Measurements from ENCODE around the gene APIP. TPM values are rescaled to one million over a fixed set of nuclear protein-coding genes. Genes with fewer than 3 reads are reported as not detected.
"Not testable (repeated sequence)": the region's sequence is repeated elsewhere in the genome, so short reads cannot be mapped to it uniquely, and the experiment has no call there.

The APIP gene
- total RNA-seq, 1 experiment from 2014 or later, result 42.6 TPM

GRCh38 chr11:34916843-34917770 lies 928 bp upstream of the APIP start:
- TSS peak; percentile 70 for BruUV-seq (replicated peaks)
- TF ChIP-seq SIN3A (IDR thresholded peaks at IDR 0.05; ENCODE audit: borderline replicate concordance, insufficient read depth, low read depth, low read length), result no peak
- TF ChIP-seq TCF7L2 (IDR thresholded peaks at IDR 0.05; ENCODE audit: low read depth, low read length), result no peak
- no peak for TF ChIP-seq REST (IDR thresholded peaks at IDR 0.05; ENCODE audit: insufficient read depth in 1 of 2, low read depth in 2 of 2, low read length in 1 of 2)
- TF ChIP-seq CTCF (IDR thresholded peaks at IDR 0.05), result no peak
- no peak for TF ChIP-seq POLR2AphosphoS5 (IDR thresholded peaks at IDR 0.05; ENCODE audit: low read depth, low read length)
- intact Hi-C loops (cut with micrococcal nuclease; ENCODE audit: unreplicated experiment) (no loop called here), in situ Hi-C loops (cut with HindIII; ENCODE audit: low pct_unique_long_range_greater_than_20kb, low sequenced_read_pairs) (no loop called here)
- Histone ChIP-seq H3K4me1 (ENCODE audit: control insufficient read depth, insufficient read depth, low read length) (peaks cover 27% of the 10 kb centered on the region), H3K4me3 (ENCODE audit: low read depth in 2 of 2, low read length in 2 of 2) (peak overlapping the region; percentile 97 to 98), H3K27ac (ENCODE audit: low read length) (peak overlapping the region; percentile 99), H3K27me3 (ENCODE audit: control insufficient read depth, insufficient read depth, low read length) (no peaks in the 10 kb centered on the region), H3K36me3 (ENCODE audit: control insufficient read depth, insufficient read depth, low read length) (peaks cover 13% of the 10 kb centered on the region), H3K9me3 (ENCODE audit: control insufficient read depth, insufficient read depth, low read depth, low read length) (no peaks in the 10 kb centered on the region)
- ATAC-seq (peak; percentile 54), DNase-seq (ENCODE audit: low read depth, low spot score) (no peak)
- CTCF ChIA-PET, result no interaction called here
- POLR2A ChIA-PET, result interaction anchor here (0.5 to 1.0 kb wide), 3 partner anchors 60 to 503 kb away, joined by 3 read pairs; no protein-coding TSS in a partner anchor

GRCh38 chr11:34915136-34916014 lies 804 bp downstream of the APIP start:
- peaks cover 24% of the 10 kb centered on the region for H3K4me1 ChIP-seq (ENCODE audit: control insufficient read depth, insufficient read depth, low read length)
- H3K9me3 ChIP-seq (ENCODE audit: control insufficient read depth, insufficient read depth, low read depth, low read length), result no peaks in the 10 kb centered on the region
- ChIA-PET POLR2A (interaction anchor here (0.7 kb wide), 1 partner anchor 15 kb away, joined by 4 read pairs; no protein-coding TSS in a partner anchor), CTCF (no interaction called here)
- BruUV-seq (replicated peaks), result TSS peak; percentile 75
- H3K36me3 ChIP-seq (ENCODE audit: control insufficient read depth, insufficient read depth, low read length), result peaks cover 11% of the 10 kb centered on the region; the same call in 1 of the 2 replicates
- intact Hi-C loops (cut with micrococcal nuclease; ENCODE audit: unreplicated experiment), result no loop called here
- TF ChIP-seq POLR2AphosphoS5 (IDR thresholded peaks at IDR 0.05; ENCODE audit: low read depth, low read length), result peak; percentile 53
- no peak for TF ChIP-seq TCF7L2 (IDR thresholded peaks at IDR 0.05; ENCODE audit: low read depth, low read length)
- TF ChIP-seq REST (IDR thresholded peaks at IDR 0.05; ENCODE audit: insufficient read depth in 1 of 2, low read depth in 2 of 2, low read length in 1 of 2), result no peak
- H3K27me3 ChIP-seq (ENCODE audit: control insufficient read depth, insufficient read depth, low read length), result no peaks in the 10 kb centered on the region
- DNase-seq (ENCODE audit: low read depth, low spot score), result no peak
- ATAC-seq, result peak; percentile 13
- H3K27ac ChIP-seq (ENCODE audit: low read length), result peak overlapping the region; percentile 99
- in situ Hi-C loops (cut with HindIII; ENCODE audit: low pct_unique_long_range_greater_than_20kb, low sequenced_read_pairs), result no loop called here
- H3K4me3 ChIP-seq (ENCODE audit: low read depth in 2 of 2, low read length in 2 of 2), result peak overlapping the region; percentile 87 to 97

- H3K4me1 ChIP-seq (ENCODE audit: control insufficient read depth, insufficient read depth, low read length), result peaks cover 14% of the 10 kb centered on the region
- H3K4me3 ChIP-seq (ENCODE audit: low read depth in 2 of 2, low read length in 2 of 2); H3K9me3 ChIP-seq (ENCODE audit: control insufficient read depth, insufficient read depth, low read depth, low read length); H3K27me3 ChIP-seq (ENCODE audit: control insufficient read depth, insufficient read depth, low read length); in situ Hi-C loops (cut with HindIII; ENCODE audit: low pct_unique_long_range_greater_than_20kb, low sequenced_read_pairs); H3K27ac ChIP-seq (ENCODE audit: low read length); DNase-seq (ENCODE audit: low read depth, low spot score); H3K36me3 ChIP-seq (ENCODE audit: control insufficient read depth, insufficient read depth, low read length); intact Hi-C loops (cut with micrococcal nuclease; ENCODE audit: unreplicated experiment); BruUV-seq (replicated peaks); ATAC-seq; CTCF ChIA-PET: not testable (repeated sequence)
- POLR2A ChIA-PET, result interaction anchor here (0.6 kb wide), 2 partner anchors 95 to 99 kb away, joined by 4 read pairs; no protein-coding TSS in a partner anchor
Observed at GRCh38 chr11:34913556-34913955, 2.6 kb downstream of the APIP start.
